Measurements from ENCODE around the gene TOMM70. TPM values are rescaled to one million over a fixed set of nuclear protein-coding genes. Genes with fewer than 3 reads are reported as not detected.

TOMM70 gene
- total and polyA plus RNA-seq, 2 of the 4 experiments (the other 2 are of a cell fraction) = 24.6 to 35.1 TPM

GRCh38 chr3:100423611-100424010 is 22.7 kb upstream of the TOMM70 start:
- Histone ChIP-seq H3K27me3 (ENCODE audit: control insufficient read depth, insufficient read depth, low read length) (no peaks in the 10 kb centered on the region), H2BK20ac (ENCODE audit: low read depth, low read length) (no peak overlapping the region), H3K4me3 (ENCODE audit: insufficient read depth, low read depth, low read length) (no peak overlapping the region), H2AK9ac (replicated peaks; ENCODE audit: low read depth, low read length, poor library complexity) (no peak overlapping the region), H2BK120ac (ENCODE audit: low read depth, low read length) (no peak overlapping the region), H3K56ac (ENCODE audit: extremely low read depth, insufficient read depth, low read length) (no peak overlapping the region), H3K9me3 (ENCODE audit: control insufficient read depth, insufficient read depth, low read length) (no peaks in the 10 kb centered on the region), H3K9me1 (ENCODE audit: insufficient read depth, low read length) (no peaks in the 10 kb centered on the region; the same call in 1 of the 2 replicates), H2BK5ac (ENCODE audit: low read depth, low read length, poor library complexity, severe bottlenecking) (no peak overlapping the region), H3K23ac (ENCODE audit: low read depth, low read length) (no peak overlapping the region), H3K27ac (ENCODE audit: insufficient read depth, low read length) (no peak overlapping the region), H3K4me1 (ENCODE audit: control insufficient read depth, insufficient read depth, low read length) (no peaks in the 10 kb centered on the region; the same call in 1 of the 2 replicates), H2AK5ac (ENCODE audit: low read depth, low read length) (no peak overlapping the region), H3K9ac (ENCODE audit: low read depth, low read length) (no peak overlapping the region), H4K91ac (ENCODE audit: insufficient read depth, low read depth, low read length) (no peak overlapping the region), H4K20me1 (ENCODE audit: insufficient read depth, low read length) (no peaks in the 10 kb centered on the region), H2BK15ac (ENCODE audit: low read depth, low read length) (no peak overlapping the region), H3K18ac (ENCODE audit: low read depth, low read length) (no peak overlapping the region), H2AFZ (replicated peaks; ENCODE audit: low read length, poor library complexity) (no peak overlapping the region), H3K36me3 (ENCODE audit: control insufficient read depth, insufficient read depth, low read length) (no peaks in the 10 kb centered on the region), H3K4me2 (ENCODE audit: low read depth, low read length) (no peak overlapping the region), H3K14ac (replicated peaks; ENCODE audit: low read depth, low read length) (no peak overlapping the region), H3K79me1 (ENCODE audit: low read depth in 1 of 2, low read length in 2 of 2) (no peaks in the 10 kb centered on the region), H3K4ac (ENCODE audit: low read depth, low read length) (no peak overlapping the region), H4K5ac (ENCODE audit: low read depth, low read length) (no peak overlapping the region), H4K8ac (ENCODE audit: low read depth in 2 of 2, low read length in 2 of 2) (no peak overlapping the region)
- CTCF ChIA-PET = interaction anchor here (0.7 kb wide), 1 partner anchor 9 kb away, joined by 3 read pairs; no protein-coding TSS in a partner anchor
- intact Hi-C loops (cut with micrococcal nuclease) (no loop called here), in situ Hi-C loops (cut with MboI; ENCODE audit: low sequenced_read_pairs) (no loop called here), dilution Hi-C loops (cut with HindIII; ENCODE audit: low sequenced_read_pairs, unreplicated experiment) (no loop called here)
- 100% methylated on average over 2 of the region's 5 CpGs; no CpG with 5 or more reads in 1 of the 2 experiments for WGBS, 2 experiments (ENCODE audit: extremely low coverage in 2 of 2, insufficient read length in 1 of 2)
- no peak for DNase-seq
- TF ChIP-seq MXI1 (IDR thresholded peaks at IDR 0.05; ENCODE audit: borderline replicate concordance, low read depth, low read length) (no peak), SMC3 (IDR thresholded peaks at IDR 0.05; ENCODE audit: low read depth, low read length) (no peak), MAZ (IDR thresholded peaks at IDR 0.05; ENCODE audit: borderline replicate concordance, low read depth, low read length) (no peak), RFX5 (IDR thresholded peaks at IDR 0.05; ENCODE audit: low read depth, low read length) (no peak), ELK1 (IDR thresholded peaks at IDR 0.05; ENCODE audit: borderline replicate concordance, low read depth, low read length) (no peak), NFE2L2 (IDR thresholded peaks at IDR 0.05; ENCODE audit: low read depth, low read length) (no peak), USF2 (IDR thresholded peaks at IDR 0.05; ENCODE audit: low read depth, low read length) (no peak), BHLHE40 (IDR thresholded peaks at IDR 0.05; ENCODE audit: low read depth, low read length) (no peak), RAD21 (IDR thresholded peaks at IDR 0.05; ENCODE audit: low read length) (no peak), CHD1 (IDR thresholded peaks at IDR 0.05; ENCODE audit: low read depth, low read length) (no peak)
- ATAC-seq (ENCODE audit: low read depth) = no peak
- POLR2A ChIA-PET (ENCODE audit: unreplicated experiment) = no interaction called here
- no TSS peak for BruUV-seq (replicated peaks)

Data from IMR-90 (cell line).